ENCODE results near the gene TOMM40.

Gene TOMM40

DNA sequence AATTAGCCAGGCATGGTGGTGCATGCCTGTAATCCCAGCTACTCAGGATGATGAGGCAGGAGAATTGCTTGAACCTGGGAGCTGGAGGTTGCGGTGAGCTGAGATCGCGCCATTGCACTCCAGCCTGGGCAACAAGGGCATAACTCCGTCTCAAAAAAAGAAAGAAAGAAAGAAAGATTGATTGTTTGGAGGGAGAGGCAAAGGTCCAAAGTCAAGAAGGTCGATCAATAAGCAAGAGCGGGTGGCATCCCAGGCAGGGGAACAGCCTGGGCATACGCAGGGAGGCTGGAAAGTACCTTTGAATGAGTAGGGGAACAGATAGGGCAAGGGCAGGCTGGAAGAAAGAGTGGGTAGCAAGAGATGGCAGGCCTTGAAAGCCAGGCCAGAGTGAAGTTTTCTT lies 39.0 kb downstream of the TOMM40 start:
- DNase-seq (ENCODE audit: low read depth) = no peak

DNA sequence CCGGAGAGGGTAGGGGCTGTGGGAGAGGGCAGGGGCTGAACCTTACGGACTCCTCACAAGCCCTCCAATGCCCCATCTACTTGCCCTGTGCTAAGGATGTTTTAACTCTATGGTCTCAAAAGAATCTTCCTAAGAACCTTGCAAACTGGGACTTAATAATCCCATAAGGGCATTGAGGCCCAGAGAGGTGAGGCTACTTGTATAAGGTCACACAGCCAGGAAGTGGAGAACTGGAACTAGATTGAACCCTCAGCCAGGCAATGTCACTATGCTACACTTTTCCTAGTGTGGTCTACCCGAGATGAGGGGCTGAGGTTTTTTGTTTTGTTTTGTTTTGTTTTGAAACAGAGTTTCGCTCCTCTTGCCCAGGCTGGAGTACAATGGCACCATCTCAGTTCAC lies 40.5 kb downstream of the TOMM40 start:
- DNase-seq (ENCODE audit: low read depth) = no peak

DNA sequence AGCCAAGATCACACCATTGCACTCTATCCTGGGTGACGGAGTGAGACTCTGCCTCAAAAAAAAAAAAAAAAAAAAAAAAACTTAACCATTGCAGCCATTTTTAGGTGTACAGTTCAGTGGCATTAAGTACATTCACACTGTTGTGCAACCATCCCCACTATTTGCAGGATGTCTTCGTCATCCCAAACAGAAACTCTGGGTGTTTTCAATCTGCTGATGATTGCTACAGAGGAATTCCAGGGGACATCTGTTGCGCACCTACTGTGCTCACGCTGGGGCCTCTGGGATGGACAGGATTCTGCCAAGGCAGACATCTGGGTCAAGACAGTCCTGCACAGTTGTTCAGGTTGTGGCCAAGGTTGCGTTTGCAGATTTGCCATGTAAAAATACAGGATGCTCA lies 48.6 kb downstream of the TOMM40 start:
- DNase-seq (ENCODE audit: low read depth) = no peak

DNA sequence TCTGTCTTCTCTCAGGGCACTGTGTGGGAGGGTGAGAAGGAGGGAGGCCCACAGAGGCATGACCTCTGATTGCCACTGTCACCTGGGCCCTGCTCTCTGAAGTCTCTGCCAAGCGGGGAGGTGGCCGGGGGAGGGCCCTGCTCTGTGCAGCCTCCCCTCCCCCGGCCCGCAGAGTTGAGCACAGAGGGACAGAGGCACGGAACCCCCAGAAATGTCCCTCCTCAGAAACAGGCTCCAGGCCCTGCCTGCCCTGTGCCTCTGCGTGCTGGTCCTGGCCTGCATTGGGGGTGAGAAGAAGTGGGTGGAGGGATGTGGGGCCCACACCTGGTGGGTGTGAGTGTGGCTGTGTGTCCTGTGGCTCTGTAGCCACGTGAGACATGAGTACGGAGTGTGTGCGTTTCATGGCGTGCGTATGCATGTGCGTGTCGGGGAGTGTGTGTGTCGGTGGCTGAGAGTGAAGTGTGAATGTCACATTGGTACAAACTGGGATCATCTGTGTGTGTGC lies 51.1 kb downstream of the TOMM40 start, which contains the start of gene APOC4:
Gene APOC4 (plus strand): TSS at position 171 of the 505 bp plus-strand sequence. CDS start 41 bp downstream, at position 212.
- no peak for DNase-seq (ENCODE audit: low read depth)

DNA sequence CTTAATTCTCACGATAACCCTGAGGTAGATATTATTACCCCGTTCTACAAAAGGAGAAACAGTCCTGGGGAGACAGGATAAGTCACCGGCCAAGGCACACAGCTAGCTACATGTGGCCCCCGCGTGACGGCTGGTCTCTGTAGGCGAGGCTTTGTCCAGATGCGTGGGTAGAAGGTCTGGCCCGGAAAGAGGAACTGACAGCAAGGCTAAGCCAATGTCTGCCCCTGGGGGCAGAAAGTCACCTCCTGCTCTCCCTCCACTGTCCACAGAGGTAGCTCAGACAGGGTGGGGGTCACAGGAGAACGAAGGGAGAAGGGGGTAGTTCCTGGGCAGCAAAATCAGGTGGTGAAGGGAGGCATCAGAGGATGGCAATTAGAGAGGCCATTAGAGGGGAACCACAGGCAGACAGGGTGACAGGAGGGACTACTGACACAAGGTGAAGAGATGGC lies 52.8 kb downstream of the TOMM40 start:
- no peak for DNase-seq (ENCODE audit: low read depth)

DNA sequence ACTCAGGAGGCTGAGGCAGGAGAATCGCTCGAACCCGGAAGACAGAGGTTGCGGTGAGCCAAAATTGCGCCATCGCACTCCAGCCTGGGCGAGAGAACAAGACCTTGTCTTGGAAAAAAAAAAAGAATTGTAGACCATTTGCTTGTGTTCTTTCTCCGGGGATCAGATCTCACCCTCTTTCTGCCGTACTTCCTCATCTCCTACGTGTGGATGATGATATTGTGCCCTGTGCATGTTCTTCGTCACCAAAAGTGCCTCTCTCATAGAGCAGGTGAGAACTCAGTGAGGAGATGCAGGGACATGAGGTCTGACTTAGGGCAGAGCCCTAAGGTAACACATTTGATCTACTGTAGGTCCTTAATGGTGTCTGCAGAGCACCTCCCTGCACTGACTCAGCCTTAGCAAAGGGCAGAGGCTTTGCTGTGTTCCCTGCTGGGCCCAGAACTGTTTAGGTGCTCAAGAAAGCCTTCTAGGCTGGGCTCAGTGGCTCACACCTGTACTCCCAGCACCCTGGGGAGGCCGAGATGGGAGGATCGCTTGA lies 56.1 kb downstream of the TOMM40 start:
- no peak for DNase-seq (ENCODE audit: low read depth)

DNA sequence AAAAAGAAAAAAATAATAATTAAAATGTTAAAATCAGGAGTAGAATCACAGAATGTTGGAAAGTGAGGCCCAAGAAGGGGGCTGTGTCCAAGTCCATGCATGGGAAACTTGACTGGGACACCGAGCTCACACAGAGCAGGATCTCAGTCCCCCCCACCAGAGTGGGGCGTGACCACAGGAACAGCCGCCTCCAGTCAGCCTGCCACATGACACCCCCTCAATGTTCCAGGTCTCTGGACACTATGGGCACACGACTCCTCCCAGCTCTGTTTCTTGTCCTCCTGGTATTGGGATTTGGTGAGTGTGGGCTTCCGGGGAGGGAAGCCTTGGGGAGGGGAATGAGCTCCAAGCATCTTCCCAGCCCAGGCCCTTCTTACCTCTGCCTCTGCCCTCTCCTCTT lies 57.2 kb downstream of the TOMM40 start:
- no peak for DNase-seq (ENCODE audit: low read depth)

DNA sequence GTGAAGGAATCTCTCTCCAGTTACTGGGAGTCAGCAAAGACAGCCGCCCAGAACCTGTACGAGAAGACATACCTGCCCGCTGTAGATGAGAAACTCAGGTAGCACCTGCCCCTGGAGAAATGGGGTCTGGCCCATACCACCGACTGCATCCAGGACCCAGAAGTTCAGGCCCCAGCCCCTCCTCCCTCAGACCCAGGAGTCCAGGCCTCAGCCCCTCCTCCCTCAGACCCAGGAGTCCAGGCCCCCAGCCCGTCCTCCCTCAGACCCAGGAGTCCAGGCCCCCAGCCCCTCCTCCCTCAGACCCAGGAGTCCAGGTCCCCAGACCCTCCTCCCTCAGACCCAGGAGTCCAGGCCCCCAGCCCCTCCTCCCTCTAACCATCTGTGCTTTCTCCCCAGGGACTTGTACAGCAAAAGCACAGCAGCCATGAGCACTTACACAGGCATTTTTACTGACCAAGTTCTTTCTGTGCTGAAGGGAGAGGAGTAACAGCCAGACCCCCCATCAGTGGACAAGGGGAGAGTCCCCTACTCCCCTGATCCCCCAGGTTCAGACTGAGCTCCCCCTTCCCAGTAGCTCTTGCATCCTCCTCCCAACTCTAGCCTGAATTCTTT lies 57.8 kb downstream of the TOMM40 start:
- DNase-seq (ENCODE audit: low read depth) = no peak

DNA sequence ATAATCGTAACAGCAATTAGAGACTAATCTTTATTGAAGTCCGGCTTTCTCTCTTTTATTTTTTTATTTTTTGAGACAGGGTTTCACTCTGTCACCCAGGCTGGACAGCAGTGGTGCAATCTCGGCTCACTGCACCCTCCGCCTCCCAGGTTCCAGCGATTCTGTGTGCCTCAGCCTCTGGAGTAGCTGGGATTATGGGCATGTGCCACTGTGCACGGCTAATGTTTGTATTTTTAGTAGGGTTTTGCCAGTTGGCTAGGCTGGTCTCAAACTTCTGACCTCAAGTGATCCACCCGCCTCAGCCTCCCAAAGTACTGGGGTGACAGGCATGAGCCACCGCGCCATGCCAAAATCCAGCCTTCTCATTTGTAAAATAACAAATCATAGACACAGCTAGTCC lies 58.5 kb downstream of the TOMM40 start:
- DNase-seq (ENCODE audit: low read depth) = no peak

DNA sequence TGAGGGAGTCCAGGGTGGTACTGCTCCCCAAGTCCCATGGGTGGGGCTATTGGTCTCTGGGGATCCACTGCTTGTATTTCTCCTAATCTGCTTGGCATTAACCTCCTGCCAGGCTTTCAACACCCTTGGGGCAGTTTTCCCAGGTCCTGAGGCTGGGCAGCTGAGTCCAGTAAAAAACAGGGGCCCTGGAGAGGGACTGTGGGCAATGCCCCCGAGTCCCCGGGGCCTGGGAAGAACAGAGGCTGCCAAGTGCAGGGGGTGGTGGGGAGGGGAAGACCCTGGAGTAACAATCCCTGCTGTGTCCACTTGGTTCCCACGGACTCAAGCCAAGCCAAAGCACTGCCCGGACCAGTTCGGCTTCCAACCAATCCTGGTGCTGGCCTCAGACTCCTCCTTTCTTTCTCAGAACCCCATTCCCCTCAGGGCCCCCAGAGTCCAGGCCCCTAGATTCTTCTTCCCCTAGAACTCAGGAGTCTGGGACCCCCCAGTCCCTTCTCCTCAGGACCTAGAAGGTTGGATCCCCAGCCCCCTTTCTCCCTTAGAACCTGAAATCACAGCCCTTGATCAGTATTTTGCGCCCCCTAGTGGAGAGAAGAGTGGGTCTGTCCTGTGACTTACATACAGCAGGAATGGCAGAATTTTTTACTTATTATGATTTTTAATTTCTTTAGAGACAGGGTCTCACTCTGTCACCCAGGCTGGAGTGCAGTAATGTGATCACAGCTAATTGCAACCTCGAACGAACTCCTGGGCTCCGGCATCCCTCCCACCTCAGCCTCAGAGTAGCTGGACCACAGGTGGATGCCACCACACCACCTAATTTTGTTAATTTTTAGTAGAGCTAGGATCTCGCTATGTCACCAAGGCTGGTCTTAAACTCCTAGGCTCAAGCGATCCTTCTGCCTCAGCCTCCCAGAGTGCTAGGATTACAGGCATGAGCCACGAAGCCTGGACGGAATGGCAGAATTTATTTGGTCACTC lies 60.4 kb downstream of the TOMM40 start:
- DNase-seq (ENCODE audit: low read depth) = peak; percentile 17
